IMR-90 (cell line): ENCODE measurements around the gene ZNHIT6. TPM values are rescaled to one million over a fixed set of nuclear protein-coding genes. Genes with fewer than 3 reads are reported as not detected.

Experiments used
- ATAC-seq: fragments of 200-7000 bp; cut with Tn5 transposase; 2 replicates; pipeline ENCODE4 v1.9.1; 2020; ENCODE audit warnings: low read depth, mild to moderate bottlenecking, moderate library complexity
- BruUV-seq: library from RNA; stranded (reverse); fragments of 400-500 nt; replicated peaks from 2 replicates; lab custom pipeline; 2021; lab: Mats Ljungman, UMichigan
- CTCF ChIA-PET: fragments of 300-600 bp; formaldehyde crosslinking; extraction: SDS; loops from one replicate; lab custom pipeline; 2021; ENCODE audit warnings: antibody characterized with exemption; lab: Yijun Ruan, JAX
- POLR2A ChIA-PET: fragments of 300-600 bp; sonication (Branson Sonifier 250); formaldehyde crosslinking; loops from one replicate; lab custom pipeline; 2022; ENCODE audit warnings: antibody characterized with exemption; ENCODE audit not compliant: unreplicated experiment; lab: Charles Lee
- DNase-seq: peaks from one replicate; pipeline ENCODE4 v3.0.0; 2013
- H2AFZ ChIP-seq: replicated peaks from 2 replicates; pipeline ENCODE3; 2013; ENCODE audit warnings: low read length, mild to moderate bottlenecking; ENCODE audit not compliant: poor library complexity
- H2AK5ac ChIP-seq: 2 replicates; pipeline ENCODE4 v1.6.1; 2013; ENCODE audit warnings: low read depth, low read length, inconsistent platforms
- H2AK9ac ChIP-seq: replicated peaks from 2 replicates; pipeline ENCODE3; 2013; ENCODE audit warnings: mild to moderate bottlenecking, low read depth, low read length, moderate library complexity; ENCODE audit not compliant: poor library complexity
- H2BK120ac ChIP-seq: 2 replicates; pipeline ENCODE4 v1.6.1; 2013; ENCODE audit warnings: low read depth, low read length, inconsistent platforms
- H2BK15ac ChIP-seq: 3 replicates; pipeline ENCODE4 v1.6.1; 2013; ENCODE audit warnings: low read depth, low read length, inconsistent platforms
- H2BK20ac ChIP-seq: 2 replicates; pipeline ENCODE4 v1.6.1; 2013; ENCODE audit warnings: low read depth, mild to moderate bottlenecking, inconsistent platforms, low read length, moderate library complexity
- H2BK5ac ChIP-seq: 2 replicates; pipeline ENCODE4 v1.6.1; 2013; ENCODE audit warnings: mild to moderate bottlenecking, low read depth, low read length, inconsistent platforms; ENCODE audit not compliant: poor library complexity, severe bottlenecking
- H3K14ac ChIP-seq: replicated peaks from 2 replicates; pipeline ENCODE4 v1.6.1; 2013; ENCODE audit warnings: low read depth, low read length, inconsistent platforms
- H3K18ac ChIP-seq: 2 replicates; pipeline ENCODE4 v1.6.1; 2013; ENCODE audit warnings: low read depth, low read length, control low read depth
- H3K23ac ChIP-seq: 2 replicates; pipeline ENCODE4 v1.6.1; 2013; ENCODE audit warnings: low read depth, low read length, inconsistent platforms
- H3K27ac ChIP-seq: 2 replicates; pipeline ENCODE4 v1.5.1; 2013; ENCODE audit warnings: mild to moderate bottlenecking, control low read depth, low read length; ENCODE audit not compliant: insufficient read depth
- H3K27me3 ChIP-seq: 2 replicates; pipeline ENCODE4 v1.6.1; 2013; ENCODE audit warnings: low read length; ENCODE audit not compliant: control insufficient read depth, insufficient read depth
- H3K36me3 ChIP-seq: 2 replicates; pipeline ENCODE4 v1.6.1; 2013; ENCODE audit warnings: low read length, mixed read lengths; ENCODE audit not compliant: control insufficient read depth, insufficient read depth
- H3K4ac ChIP-seq: 2 replicates; pipeline ENCODE4 v1.6.1; 2013; ENCODE audit warnings: low read depth, low read length, inconsistent platforms
- H3K4me1 ChIP-seq: 2 replicates; pipeline ENCODE4 v1.6.1; 2013; ENCODE audit warnings: low read length, mixed read lengths; ENCODE audit not compliant: control insufficient read depth, insufficient read depth
- H3K4me2 ChIP-seq: 2 replicates; pipeline ENCODE4 v1.6.1; 2013; ENCODE audit warnings: low read depth, mild to moderate bottlenecking, control low read depth, low read length, moderate library complexity
- H3K4me3 ChIP-seq: 2 replicates; pipeline ENCODE4 v1.5.1; 2013; ENCODE audit warnings: low read depth, mild to moderate bottlenecking, control low read depth, low read length, moderate library complexity; ENCODE audit not compliant: insufficient read depth
- H3K56ac ChIP-seq: 2 replicates; pipeline ENCODE4 v1.6.1; 2013; ENCODE audit warnings: low read length, inconsistent platforms; ENCODE audit not compliant: insufficient read depth; ENCODE audit errors: extremely low read depth
- H3K79me1 ChIP-seq, 2 experiments: 2 replicates each; pipeline ENCODE4 v1.6.1; 2013; ENCODE audit warnings: low read length in 2 of 2, inconsistent platforms in 1 of 2, low read depth in 1 of 2
- H3K9ac ChIP-seq: 2 replicates; pipeline ENCODE4 v1.6.1; 2013; ENCODE audit warnings: low read depth, low read length, control low read depth
- H3K9me1 ChIP-seq: 2 replicates; pipeline ENCODE4 v1.6.1; 2013; ENCODE audit warnings: low read length, inconsistent platforms; ENCODE audit not compliant: insufficient read depth
- H3K9me3 ChIP-seq: 2 replicates; pipeline ENCODE4 v1.6.1; 2013; ENCODE audit warnings: low read length; ENCODE audit not compliant: control insufficient read depth, insufficient read depth
- H4K20me1 ChIP-seq: 2 replicates; pipeline ENCODE4 v1.6.1; 2013; ENCODE audit warnings: low read length, inconsistent platforms; ENCODE audit not compliant: insufficient read depth
- H4K5ac ChIP-seq: 2 replicates; pipeline ENCODE4 v1.6.1; 2013; ENCODE audit warnings: mild to moderate bottlenecking, low read depth, low read length, control low read depth
- H4K8ac ChIP-seq, 2 experiments: 2 replicates each; pipeline ENCODE4 v1.6.1; 2013; ENCODE audit warnings: low read depth in 2 of 2, low read length in 2 of 2, control low read depth in 1 of 2, inconsistent platforms in 1 of 2
- H4K91ac ChIP-seq: 2 replicates; pipeline ENCODE4 v1.6.1; 2013; ENCODE audit warnings: low read depth, low read length, inconsistent platforms; ENCODE audit not compliant: insufficient read depth
- CEBPB ChIP-seq: IDR thresholded peaks from 2 replicates; pipeline ENCODE4 v1.6.1; 2012; ENCODE audit warnings: low read depth, low read length, improper control_type of control experiment
- MAFK ChIP-seq: IDR thresholded peaks from 2 replicates; pipeline ENCODE4 v1.6.1; 2012; ENCODE audit warnings: low read depth, low read length, improper control_type of control experiment
- MAZ ChIP-seq: IDR thresholded peaks from 2 replicates; pipeline ENCODE4 v1.6.1; 2012; ENCODE audit warnings: low read depth, mild to moderate bottlenecking, low read length, improper control_type of control experiment, moderate library complexity, borderline replicate concordance
- NFE2L2 ChIP-seq: fragments of 150-350 bp; IDR thresholded peaks from 2 replicates; pipeline ENCODE4 v1.6.1; 2016; ENCODE audit warnings: low read depth, mild to moderate bottlenecking, low read length
- RCOR1 ChIP-seq: IDR thresholded peaks from 2 replicates; pipeline ENCODE4 v1.6.1; 2012; ENCODE audit warnings: mild to moderate bottlenecking, low read length, improper control_type of control experiment; ENCODE audit not compliant: insufficient replicate concordance
- SMC3 ChIP-seq: fragments of 150-350 bp; IDR thresholded peaks from 2 replicates; pipeline ENCODE4 v1.6.1; 2016; ENCODE audit warnings: low read depth, mild to moderate bottlenecking, antibody characterized with exemption, low read length, moderate library complexity
- USF2 ChIP-seq: fragments of 150-350 bp; IDR thresholded peaks from 2 replicates; pipeline ENCODE4 v1.6.1; 2017; ENCODE audit warnings: mild to moderate bottlenecking, antibody characterized with exemption, low read length, low read depth
- WGBS, 2 experiments: methylation state at CpG; one replicate each; pipeline versions ENCODE4 v1.1.5 to v1.1.7; 2013; ENCODE audit warnings: missing lambda C conversion rate in 2 of 2; ENCODE audit not compliant: insufficient read length in 1 of 2; ENCODE audit errors: extremely low coverage in 2 of 2; 5-methylcytosine and 5-hydroxymethylcytosine counted together
- dilution Hi-C: fragments of 300-500 bp; cut with HindIII; formaldehyde crosslinking; loops from one replicate; pipeline ENCODE4 v1.14.3; 2018; ENCODE audit warnings: low sequenced_read_pairs; ENCODE audit not compliant: unreplicated experiment
- in situ Hi-C: fragments of 300-500 bp; cut with MboI; formaldehyde crosslinking; loops from 3 replicates; pipeline ENCODE4 v1.14.3; 2019; ENCODE audit warnings: low sequenced_read_pairs, inconsistent platforms, mixed read lengths
- intact Hi-C: fragments of 100-400 bp; cut with micrococcal nuclease; formaldehyde crosslinking; loops from 2 replicates; pipeline ENCODE4 v1.10.0; 2022
- polyA plus RNA-seq, 3 experiments: library from polyadenylated mRNA; depleted of rRNA; stranded (reverse); fragments of >200 nt; gene quantifications; 2 replicates each; pipeline ENCODE4 v1.2.3, GENCODE V29; 2012; ENCODE audit warnings: low replicate concordance in 1 of 3
- total RNA-seq: library from RNA; depleted of rRNA; stranded (reverse); fragments of >200 nt; gene quantifications from 2 replicates; pipeline ENCODE4 v1.2.3, GENCODE V29; 2012
- TF ChIP-seq, protein P1 (sequence below): conservative IDR thresholded peaks from 2 replicates; pipeline ENCODE4 v1.5.1; 2012; ENCODE audit warnings: mild to moderate bottlenecking, low read depth, low read length, improper control_type of control experiment

The ZNHIT6 gene
- total and polyA plus RNA-seq, 2 of the 4 experiments (the other 2 are of a cell fraction): 9.0 to 13.7 TPM

- Histone ChIP-seq H3K79me1 (peaks cover 7 to 26% of the 10 kb centered on the region in 2 experiments), H4K8ac (peak overlapping the region; percentile 87 to 95; a peak in 3 of 4 replicates), H3K27ac (peak overlapping the region; percentile 91), H3K4me1 (peaks cover 37% of the 10 kb centered on the region), H3K4me3 (no peak overlapping the region), H3K56ac (peak overlapping the region; percentile 96; the same call in 1 of the 2 replicates), H3K9ac (no peak overlapping the region), H2BK5ac (peak overlapping the region; percentile 99), H2AFZ (no peak overlapping the region), H2BK20ac (peak overlapping the region; percentile 95), H2BK15ac (peak overlapping the region; percentile 99; the same call in 2 of the 3 replicates), H3K4ac (peak overlapping the region; percentile 99), H4K5ac (no peak overlapping the region; the same call in 1 of the 2 replicates), H3K18ac (peak overlapping the region; percentile 98), H3K9me3 (no peaks in the 10 kb centered on the region), H3K4me2 (no peak overlapping the region), H3K9me1 (peaks cover 29% of the 10 kb centered on the region), H2AK5ac (no peak overlapping the region; the same call in 1 of the 2 replicates), H3K23ac (peak overlapping the region; percentile 94; the same call in 1 of the 2 replicates), H4K20me1 (no peaks in the 10 kb centered on the region), H3K36me3 (no peaks in the 10 kb centered on the region), H3K14ac (peak overlapping the region; percentile 96), H3K27me3 (no peaks in the 10 kb centered on the region), H4K91ac (no peak overlapping the region; the same call in 1 of the 2 replicates), H2AK9ac (no peak overlapping the region), H2BK120ac (peak overlapping the region; percentile 98)
- no TSS peak for BruUV-seq
- POLR2A ChIA-PET: interaction anchor here (0.8 kb wide), 1 partner anchor 24 kb away, joined by 3 read pairs; no protein-coding TSS in a partner anchor
- DNase-seq (no peak), ATAC-seq (no peak)
- dilution Hi-C loops: no loop called here
- no peak for TF ChIP-seq NFE2L2
- no peak for TF ChIP-seq MAFK
- TF ChIP-seq, protein P1, sequence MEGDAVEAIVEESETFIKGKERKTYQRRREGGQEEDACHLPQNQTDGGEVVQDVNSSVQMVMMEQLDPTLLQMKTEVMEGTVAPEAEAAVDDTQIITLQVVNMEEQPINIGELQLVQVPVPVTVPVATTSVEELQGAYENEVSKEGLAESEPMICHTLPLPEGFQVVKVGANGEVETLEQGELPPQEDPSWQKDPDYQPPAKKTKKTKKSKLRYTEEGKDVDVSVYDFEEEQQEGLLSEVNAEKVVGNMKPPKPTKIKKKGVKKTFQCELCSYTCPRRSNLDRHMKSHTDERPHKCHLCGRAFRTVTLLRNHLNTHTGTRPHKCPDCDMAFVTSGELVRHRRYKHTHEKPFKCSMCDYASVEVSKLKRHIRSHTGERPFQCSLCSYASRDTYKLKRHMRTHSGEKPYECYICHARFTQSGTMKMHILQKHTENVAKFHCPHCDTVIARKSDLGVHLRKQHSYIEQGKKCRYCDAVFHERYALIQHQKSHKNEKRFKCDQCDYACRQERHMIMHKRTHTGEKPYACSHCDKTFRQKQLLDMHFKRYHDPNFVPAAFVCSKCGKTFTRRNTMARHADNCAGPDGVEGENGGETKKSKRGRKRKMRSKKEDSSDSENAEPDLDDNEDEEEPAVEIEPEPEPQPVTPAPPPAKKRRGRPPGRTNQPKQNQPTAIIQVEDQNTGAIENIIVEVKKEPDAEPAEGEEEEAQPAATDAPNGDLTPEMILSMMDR: no peak
- TF ChIP-seq MAZ: no peak
- TF ChIP-seq RCOR1: no peak
- no peak for TF ChIP-seq USF2
- no peak for TF ChIP-seq SMC3
- TF ChIP-seq CEBPB: no peak
- no CpG with 5 or more reads among the region's 1 CpG for WGBS, 2 experiments
- intact Hi-C loops: no loop called here
- in situ Hi-C loops: no loop called here
- CTCF ChIA-PET: interaction anchor here (1.0 kb wide), 1 partner anchor 19 kb away, joined by 3 read pairs; no protein-coding TSS in a partner anchor
Measured at GRCh38 chr1:85608851-85609250, 99.4 kb downstream of the ZNHIT6 start.
